HUDEP-2 (cell line): ENCODE measurements around the gene C2CD3.
A peak's percentile ranks its signal among the peaks of the same experiment; 100 is the strongest.

Experiments
- DNase-seq, 76 experiments: peaks; one replicate each; lab custom pipeline; 2025; ENCODE audit not compliant: unreplicated experiment in 76 of 76; lab: John Stamatoyannopoulos, UW

Gene C2CD3

GRCh38 chr11:73971175-73971719 is 199.6 kb downstream of the C2CD3 start:
- peak in 44 of 76 experiments; percentile 17 to 65 (median 45) for DNase-seq

GRCh38 chr11:73969991-73970800 is 200.6 kb downstream of the C2CD3 start:
- DNase-seq: peak in 54 of 76 experiments; percentile 13 to 71 (median 47)

- DNase-seq: no peak
These were observed 201.7 kb downstream of the C2CD3 start for GRCh38 chr11:73969091-73969490.

GRCh38 chr11:73968356-73968966 is 202.3 kb downstream of the C2CD3 start:
- no peak for DNase-seq

- no peak for DNase-seq
These were observed 205.1 kb downstream of the C2CD3 start for GRCh38 chr11:73965764-73966121.

GRCh38 chr11:73965076-73965763 is 205.6 kb downstream of the C2CD3 start:
- no peak for DNase-seq

GRCh38 chr11:73963861-73964260 is 206.9 kb downstream of the C2CD3 start:
- no peak for DNase-seq
